Right lobe of liver (tissue), 4 donors: Measurements from ENCODE around the gene CHL1.
"Not testable (repeated sequence)": the region's sequence is repeated elsewhere in the genome, so short reads cannot be mapped to it uniquely, and the experiment has no call there.

Experiments
- CTCF ChIP-seq, 4 donors: fragments of 200-600 bp in 3 of 4; fragments of 450-650 bp in 1 of 4; IDR thresholded peaks; one replicate each; pipeline versions ENCODE4 v1.5.1 to v1.8.0; 2016 to 2022; ENCODE audit warnings: antibody characterized with exemption in 4 of 4, mild to moderate bottlenecking in 2 of 4
- POLR2A ChIP-seq: fragments of 450-650 bp; IDR thresholded peaks from one replicate; pipeline ENCODE4 v1.6.1; 2017; ENCODE audit warnings: antibody characterized with exemption, mild to moderate bottlenecking
- donor health status: DM: no; HTN: no; CAD: no.
- donor health status: DM: no; HTN: no; CAD: no.
- donor health status: DM: no; HTN: yes; CAD: no.

- not testable (repeated sequence) for TF ChIP-seq POLR2A; CTCF (IDR thresholded peaks at IDR 0.05)
Measured at GRCh38 chr3:366253-366652, 169.7 kb downstream of the CHL1 start.
